ENCODE results near the gene ATP7A.

The ATP7A gene

DNA sequence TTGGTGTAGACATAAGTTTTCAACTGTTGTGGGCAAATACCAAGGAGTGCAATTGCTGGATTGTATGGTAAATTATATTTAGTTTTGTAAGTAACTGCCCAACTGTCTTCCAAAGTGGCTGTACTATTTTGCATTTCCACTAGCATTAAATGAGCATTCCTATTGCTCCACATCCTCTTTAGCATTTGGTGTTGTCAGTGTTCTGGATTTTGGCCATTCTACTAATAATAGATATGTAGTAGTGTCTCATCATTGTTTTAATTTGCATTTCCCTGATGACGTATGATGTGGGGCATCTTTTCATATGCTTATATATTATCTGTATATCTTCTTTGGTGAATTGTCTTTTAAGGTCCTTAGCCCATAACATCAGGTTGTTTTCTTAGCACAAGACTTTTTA lies 41.7 kb downstream of the ATP7A start:
- Histone ChIP-seq H2BK12ac (ENCODE audit: low read length) (no peak overlapping the region), H3K4me1 (ENCODE audit: control insufficient read depth in 1 of 2, insufficient read depth in 2 of 2, low read length in 2 of 2) (no peaks in the 10 kb centered on the region), H4K8ac (ENCODE audit: low read depth, low read length) (no peak overlapping the region)

DNA sequence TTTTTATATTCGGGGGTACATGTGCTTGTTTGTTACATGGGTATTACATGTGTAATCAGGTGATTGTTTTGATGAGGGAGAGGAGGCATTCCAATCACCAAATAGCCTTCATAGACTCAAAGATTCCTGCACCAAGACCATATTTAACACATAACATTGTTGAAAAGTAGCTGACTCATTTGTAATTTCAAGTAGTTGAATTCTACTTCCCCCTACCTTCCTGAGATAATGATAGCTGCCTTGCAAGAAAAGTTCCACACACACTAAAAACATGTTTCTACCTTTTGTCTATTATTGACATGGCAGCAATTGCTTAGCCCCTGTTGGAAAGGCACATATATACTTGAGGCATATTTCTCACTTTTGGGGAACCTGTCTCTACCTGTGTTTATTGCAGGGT lies 42.8 kb downstream of the ATP7A start:
- H3K79me1 ChIP-seq (ENCODE audit: low read length): no peaks in the 10 kb centered on the region
- no peaks in the 10 kb centered on the region for H3K9me3 ChIP-seq (ENCODE audit: insufficient read depth, low read depth, low read length)
- no peaks in the 10 kb centered on the region for H3K79me2 ChIP-seq (ENCODE audit: control insufficient read depth, insufficient read depth, low read length, poor library complexity)
- H3K27me3 ChIP-seq (ENCODE audit: insufficient read depth, low read length): no peaks in the 10 kb centered on the region
- no peak overlapping the region for H3K14ac ChIP-seq (ENCODE audit: low read length)
- no peak overlapping the region for H2AK5ac ChIP-seq (ENCODE audit: low read length)
- H3K4ac ChIP-seq (ENCODE audit: low read depth, low read length): no peak overlapping the region
- no peak overlapping the region for H3K4me3 ChIP-seq (ENCODE audit: low read depth, low read length)
- no peak overlapping the region for H2AFZ ChIP-seq (ENCODE audit: insufficient read depth, low read length, poor library complexity)
- no peak overlapping the region for H4K8ac ChIP-seq (ENCODE audit: low read depth, low read length)
- no peaks in the 10 kb centered on the region for H3K4me1 ChIP-seq (ENCODE audit: control insufficient read depth in 1 of 2, insufficient read depth in 2 of 2, low read length in 2 of 2)
- H3K9ac ChIP-seq (ENCODE audit: low read length): no peak overlapping the region
- no peak overlapping the region for H2BK12ac ChIP-seq (ENCODE audit: low read length)
- H3K4me2 ChIP-seq (ENCODE audit: low read length): no peak overlapping the region
- no peak overlapping the region for H2BK120ac ChIP-seq (ENCODE audit: insufficient read depth, low read length, poor library complexity)
- WGBS (ENCODE audit: extremely low coverage, insufficient coverage, insufficient read length): no CpG with 5 or more reads among the region's 1 CpG
- no peak overlapping the region for H2BK5ac ChIP-seq (ENCODE audit: low read depth, low read length, poor library complexity)
- no peak overlapping the region for H3K23ac ChIP-seq (ENCODE audit: low read length)
- H4K12ac ChIP-seq (ENCODE audit: low read depth, low read length): no peak overlapping the region
- no peak for DNase-seq
- no peaks in the 10 kb centered on the region for H3K36me3 ChIP-seq (ENCODE audit: control insufficient read depth in 1 of 2, insufficient read depth in 2 of 2, low read length in 2 of 2)
- no peak overlapping the region for H3K27ac ChIP-seq (ENCODE audit: low read depth, low read length)
- no peak overlapping the region for H3K18ac ChIP-seq (ENCODE audit: low read length)
- H4K91ac ChIP-seq (ENCODE audit: low read depth, low read length): no peak overlapping the region

More for the DNA sequence above, 41.7 kb downstream of the ATP7A start:
- H4K12ac ChIP-seq (ENCODE audit: low read depth, low read length): no peak overlapping the region
- no peak overlapping the region for H2BK5ac ChIP-seq (ENCODE audit: low read depth, low read length, poor library complexity)
- no peak overlapping the region for H2AFZ ChIP-seq (ENCODE audit: insufficient read depth, low read length, poor library complexity)
- H2AK5ac ChIP-seq (ENCODE audit: low read length): no peak overlapping the region
- no peak for DNase-seq
- H4K91ac ChIP-seq (ENCODE audit: low read depth, low read length): no peak overlapping the region
- H3K4me2 ChIP-seq (ENCODE audit: low read length): no peak overlapping the region
- H3K36me3 ChIP-seq (ENCODE audit: control insufficient read depth in 1 of 2, insufficient read depth in 2 of 2, low read length in 2 of 2): no peaks in the 10 kb centered on the region
- no peak overlapping the region for H3K27ac ChIP-seq (ENCODE audit: low read depth, low read length)
- no CpG with 5 or more reads among the region's 1 CpG for WGBS (ENCODE audit: extremely low coverage, insufficient coverage, insufficient read length)
- no peak overlapping the region for H3K9ac ChIP-seq (ENCODE audit: low read length)
- H2BK120ac ChIP-seq (ENCODE audit: insufficient read depth, low read length, poor library complexity): no peak overlapping the region
- H3K79me2 ChIP-seq (ENCODE audit: control insufficient read depth, insufficient read depth, low read length, poor library complexity): no peaks in the 10 kb centered on the region
- H3K4me3 ChIP-seq (ENCODE audit: low read depth, low read length): no peak overlapping the region
- H3K27me3 ChIP-seq (ENCODE audit: insufficient read depth, low read length): no peaks in the 10 kb centered on the region
- H3K23ac ChIP-seq (ENCODE audit: low read length): no peak overlapping the region
- H3K14ac ChIP-seq (ENCODE audit: low read length): no peak overlapping the region
- H3K18ac ChIP-seq (ENCODE audit: low read length): no peak overlapping the region
- H3K4ac ChIP-seq (ENCODE audit: low read depth, low read length): no peak overlapping the region
- H3K9me3 ChIP-seq (ENCODE audit: insufficient read depth, low read depth, low read length): no peaks in the 10 kb centered on the region
- no peaks in the 10 kb centered on the region for H3K79me1 ChIP-seq (ENCODE audit: low read length)

- Histone ChIP-seq H2BK120ac (ENCODE audit: insufficient read depth, low read length, poor library complexity) (no peak overlapping the region), H3K9ac (ENCODE audit: low read length) (no peak overlapping the region), H2BK12ac (ENCODE audit: low read length) (no peak overlapping the region), H3K23ac (ENCODE audit: low read length) (no peak overlapping the region), H3K79me1 (ENCODE audit: low read length) (no peaks in the 10 kb centered on the region), H3K18ac (ENCODE audit: low read length) (no peak overlapping the region), H3K36me3 (ENCODE audit: control insufficient read depth in 1 of 2, insufficient read depth in 2 of 2, low read length in 2 of 2) (no peaks in the 10 kb centered on the region), H2BK5ac (ENCODE audit: low read depth, low read length, poor library complexity) (no peak overlapping the region), H3K4me2 (ENCODE audit: low read length) (no peak overlapping the region), H4K91ac (ENCODE audit: low read depth, low read length) (no peak overlapping the region), H3K14ac (ENCODE audit: low read length) (no peak overlapping the region), H2AFZ (ENCODE audit: insufficient read depth, low read length, poor library complexity) (no peak overlapping the region), H3K4me1 (ENCODE audit: control insufficient read depth in 1 of 2, insufficient read depth in 2 of 2, low read length in 2 of 2) (no peaks in the 10 kb centered on the region), H4K8ac (ENCODE audit: low read depth, low read length) (no peak overlapping the region), H4K12ac (ENCODE audit: low read depth, low read length) (no peak overlapping the region), H3K4me3 (ENCODE audit: low read depth, low read length) (no peak overlapping the region), H3K4ac (ENCODE audit: low read depth, low read length) (no peak overlapping the region), H2AK5ac (ENCODE audit: low read length) (no peak overlapping the region), H3K79me2 (ENCODE audit: control insufficient read depth, insufficient read depth, low read length, poor library complexity) (no peaks in the 10 kb centered on the region), H3K27me3 (ENCODE audit: insufficient read depth, low read length) (no peaks in the 10 kb centered on the region), H3K27ac (ENCODE audit: low read depth, low read length) (no peak overlapping the region), H3K9me3 (ENCODE audit: insufficient read depth, low read depth, low read length) (no peaks in the 10 kb centered on the region)
- no peak for DNase-seq
- WGBS (ENCODE audit: extremely low coverage, insufficient coverage, insufficient read length): no CpG with 5 or more reads among the region's 1 CpG
Observed at GRCh38 chrX:77953708-77954107, 43.2 kb downstream of the ATP7A start.

DNA sequence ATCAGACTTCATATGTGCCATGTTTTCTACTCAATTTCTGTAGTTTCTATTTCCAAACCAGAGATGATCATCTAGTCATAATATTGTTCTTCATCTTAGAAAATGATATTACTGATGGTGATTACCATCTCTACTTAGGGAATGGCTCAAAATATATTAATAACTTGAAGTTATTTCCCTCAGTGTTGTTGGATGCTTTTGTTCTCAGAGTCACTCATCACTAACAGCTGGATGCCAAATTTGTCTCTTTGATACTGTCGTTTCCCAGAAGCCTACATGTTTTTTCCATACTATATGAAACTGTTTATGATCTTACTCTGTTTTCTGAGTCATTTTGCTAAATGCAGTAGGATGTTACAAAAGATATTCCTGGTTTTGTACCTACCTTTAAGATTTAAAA lies 50.1 kb downstream of the ATP7A start:
- Histone ChIP-seq H3K4me1 (ENCODE audit: control insufficient read depth in 1 of 2, insufficient read depth in 2 of 2, low read length in 2 of 2) (no peaks in the 10 kb centered on the region), H4K8ac (ENCODE audit: low read depth, low read length) (no peak overlapping the region), H3K27ac (ENCODE audit: low read depth, low read length) (no peak overlapping the region), H3K36me3 (ENCODE audit: control insufficient read depth in 1 of 2, insufficient read depth in 2 of 2, low read length in 2 of 2) (no peaks in the 10 kb centered on the region), H2AK5ac (ENCODE audit: low read length) (no peak overlapping the region), H4K91ac (ENCODE audit: low read depth, low read length) (no peak overlapping the region), H3K9ac (ENCODE audit: low read length) (no peak overlapping the region), H2BK120ac (ENCODE audit: insufficient read depth, low read length, poor library complexity) (no peak overlapping the region), H3K27me3 (ENCODE audit: insufficient read depth, low read length) (no peaks in the 10 kb centered on the region), H3K4ac (ENCODE audit: low read depth, low read length) (no peak overlapping the region), H3K79me2 (ENCODE audit: control insufficient read depth, insufficient read depth, low read length, poor library complexity) (no peaks in the 10 kb centered on the region), H4K12ac (ENCODE audit: low read depth, low read length) (no peak overlapping the region), H3K4me2 (ENCODE audit: low read length) (no peak overlapping the region), H3K79me1 (ENCODE audit: low read length) (no peaks in the 10 kb centered on the region), H3K9me3 (ENCODE audit: insufficient read depth, low read depth, low read length) (no peaks in the 10 kb centered on the region), H3K18ac (ENCODE audit: low read length) (no peak overlapping the region), H3K23ac (ENCODE audit: low read length) (no peak overlapping the region), H3K4me3 (ENCODE audit: low read depth, low read length) (no peak overlapping the region), H2AFZ (ENCODE audit: insufficient read depth, low read length, poor library complexity) (no peak overlapping the region), H3K14ac (ENCODE audit: low read length) (no peak overlapping the region), H2BK5ac (ENCODE audit: low read depth, low read length, poor library complexity) (no peak overlapping the region), H2BK12ac (ENCODE audit: low read length) (no peak overlapping the region)
- no CpG with 5 or more reads among the region's 1 CpG for WGBS (ENCODE audit: extremely low coverage, insufficient coverage, insufficient read length)
- no peak for DNase-seq
